Pons (tissue), 1 donor: ENCODE measurements around the gene SKIDA1.

Source experiments
- DNase-seq: peaks from one replicate; pipeline ENCODE4 v3.0.0-alpha.2; 2016; ENCODE audit warnings: low spot score

Gene SKIDA1

GRCh38 chr10:21529032-21529910 is 3.8 kb upstream of the SKIDA1 start:
- peak; percentile 65 for DNase-seq

GRCh38 chr10:21528236-21529031 is 3.0 kb upstream of the SKIDA1 start:
- peak; percentile 80 for DNase-seq

- peak; percentile 74 for DNase-seq
Observed at GRCh38 chr10:21527598-21528235, 2.2 kb upstream of the SKIDA1 start.

GRCh38 chr10:21526860-21527597 is 1.5 kb upstream of the SKIDA1 start:
- DNase-seq = peak; percentile 56

GRCh38 chr10:21526188-21526859 is 842 bp upstream of the SKIDA1 start:
- DNase-seq = peak; percentile 60

- peak; percentile 68 for DNase-seq
Observed at GRCh38 chr10:21524526-21525366, 736 bp downstream of the SKIDA1 start.

GRCh38 chr10:21524131-21524525 is 1.4 kb downstream of the SKIDA1 start:
- DNase-seq = no peak

- peak; percentile 42 for DNase-seq
Observed at GRCh38 chr10:21523557-21524008, 1.9 kb downstream of the SKIDA1 start.

GRCh38 chr10:21522631-21523406 is 2.7 kb downstream of the SKIDA1 start:
- DNase-seq = no peak

- DNase-seq = no peak
Observed at GRCh38 chr10:21521751-21522533, 3.5 kb downstream of the SKIDA1 start.

- no peak for DNase-seq
Observed at GRCh38 chr10:21520949-21521348, 4.5 kb downstream of the SKIDA1 start.

GRCh38 chr10:21520509-21520908 is 5.0 kb downstream of the SKIDA1 start:
- DNase-seq = no peak

- DNase-seq = peak; percentile 58
Observed at GRCh38 chr10:21519941-21520436, 5.5 kb downstream of the SKIDA1 start.

- DNase-seq = no peak
Observed at GRCh38 chr10:21519397-21519933, 6.0 kb downstream of the SKIDA1 start.

GRCh38 chr10:21518641-21519396 is 6.7 kb downstream of the SKIDA1 start:
- DNase-seq = no peak

- peak; percentile 34 for DNase-seq
Observed at GRCh38 chr10:21518149-21518640, 7.3 kb downstream of the SKIDA1 start.
